ENCODE data around the gene TMTC3. TPM values are rescaled to one million over a fixed set of nuclear protein-coding genes. Genes with fewer than 3 reads are reported as not detected.

Gene TMTC3
- total and polyA plus RNA-seq, 2 of the 8 experiments (the other 6 are each of a cell fraction or from before 2014, with no cell fraction given): 7.0 to 45.1 TPM

GRCh38 chr12:88248606-88249005 is 106.5 kb downstream of the TMTC3 start:
- H3K4me1 ChIP-seq (replicated peaks in 1 of 4; ENCODE audit: control insufficient read depth in 3 of 4, insufficient read depth in 4 of 4, low read length in 3 of 4): peaks cover 0 to 4% (median 3%) of the 10 kb centered on the region in 4 experiments; a peak in 2 of 7 replicates
- no peak overlapping the region for H2AK5ac ChIP-seq (ENCODE audit: low read depth, low read length)
- H4K5ac ChIP-seq (ENCODE audit: insufficient read length, low read depth, low read length): no peak overlapping the region
- no peaks in the 10 kb centered on the region for H3K23me2 ChIP-seq (ENCODE audit: low read depth, low read length)
- FAIRE-seq (no peak), DNase-seq (ENCODE audit: low read depth in 1 of 2, low spot score in 2 of 2) (no peak)
- no peak overlapping the region for H2BK12ac ChIP-seq (ENCODE audit: low read depth, low read length)
- no peaks in the 10 kb centered on the region for H3K36me3 ChIP-seq (ENCODE audit: control insufficient read depth in 2 of 4, insufficient read depth in 4 of 4, low read length in 3 of 4)
- ChIA-PET POLR2A (ENCODE audit: partially characterized antibody) (no interaction called here), CTCF (ENCODE audit: partially characterized antibody) (interaction anchor here (0.8 kb wide), 1 partner anchor 141 kb away, joined by 3 read pairs; no protein-coding TSS in a partner anchor)
- no peak overlapping the region for H2BK15ac ChIP-seq (ENCODE audit: low read length)
- H3K4me3 ChIP-seq (ENCODE audit: extremely low read depth in 1 of 4, insufficient read depth in 2 of 4, low read depth in 3 of 4, low read length in 4 of 4): no peak overlapping the region
- no peaks in the 10 kb centered on the region for H3K79me2 ChIP-seq (ENCODE audit: control insufficient read depth in 1 of 2, insufficient read depth in 2 of 2, low read length in 2 of 2)
- H4K8ac ChIP-seq (ENCODE audit: extremely low read depth, insufficient read depth, low read length): no peak overlapping the region
- no peak overlapping the region for H3K9ac ChIP-seq (replicated peaks in 1 of 4; ENCODE audit: extremely low read depth in 1 of 4, low read depth in 3 of 4, low read length in 3 of 4)
- no peak overlapping the region for H3K18ac ChIP-seq (ENCODE audit: extremely low read depth, low read length)
- H3K27ac ChIP-seq (ENCODE audit: low read depth, low read length): no peak overlapping the region
- no peak overlapping the region for H3K4ac ChIP-seq (replicated peaks; ENCODE audit: insufficient read length, low read depth, low read length)
- H3K4me2 ChIP-seq (ENCODE audit: insufficient read depth in 1 of 2, low read depth in 2 of 2, low read length in 2 of 2): no peak overlapping the region
- H4K91ac ChIP-seq (replicated peaks; ENCODE audit: insufficient read length, low read length): no peak overlapping the region
- H3K9me3 ChIP-seq (ENCODE audit: insufficient read depth in 2 of 2, low read depth in 1 of 2, low read length in 1 of 2): no peaks in the 10 kb centered on the region
- H3K14ac ChIP-seq (ENCODE audit: insufficient read length): no peak overlapping the region
- H3K23ac ChIP-seq (ENCODE audit: insufficient read length): no peak overlapping the region
- no peaks in the 10 kb centered on the region for H3K79me1 ChIP-seq (ENCODE audit: low read depth, low read length)
- no peaks in the 10 kb centered on the region for H4K20me1 ChIP-seq (replicated peaks in 1 of 2; ENCODE audit: control insufficient read depth in 1 of 2, insufficient read depth in 2 of 2, low read length in 2 of 2)
- H2BK120ac ChIP-seq (replicated peaks; ENCODE audit: low read depth, low read length): no peak overlapping the region
- H2BK20ac ChIP-seq (ENCODE audit: low read length): no peak overlapping the region
- WGBS, 2 experiments (ENCODE audit: extremely low coverage in 1 of 2, insufficient coverage in 1 of 2, insufficient read length in 1 of 2, insufficient replicate concordance in 2 of 2, low coverage in 1 of 2, low lambda C conversion rate in 2 of 2, missing lambda C conversion rate in 1 of 2): 92% methylated on average over 1 of the region's 1 CpG; no CpG with 5 or more reads in 1 of the 2 experiments
- H2AFZ ChIP-seq (ENCODE audit: low read length): no peak overlapping the region
- no peak overlapping the region for H2BK5ac ChIP-seq (ENCODE audit: low read depth, low read length)
- no peak overlapping the region for H3K56ac ChIP-seq (replicated peaks; ENCODE audit: insufficient read length, low read depth, low read length)
- no peaks in the 10 kb centered on the region for H3K27me3 ChIP-seq (replicated peaks in 1 of 4; ENCODE audit: control insufficient read depth in 3 of 4, extremely low read depth in 1 of 4, insufficient read depth in 3 of 4, low read length in 3 of 4)
- TF ChIP-seq RXRA (IDR thresholded peaks at IDR 0.05; ENCODE audit: insufficient read depth, low read depth, low read length) (no peak), YY1 (IDR thresholded peaks at IDR 0.05; ENCODE audit: low read depth, low read length) (no peak), POLR2AphosphoS5 (IDR thresholded peaks at IDR 0.05; ENCODE audit: low read depth, low read length) (no peak), SP4 (IDR thresholded peaks at IDR 0.05; ENCODE audit: low read length) (no peak)

All from H1 (cell line).